Lung (tissue), 12 donors: ENCODE results near the gene MTA3. TPM values are rescaled to one million over a fixed set of nuclear protein-coding genes. Genes with fewer than 3 reads are reported as not detected.

Source experiments
- ATAC-seq: fragments of 200-7000 bp; cut with Tn5 transposase; one replicate; pipeline ENCODE4 v1.9.1; 2020; ENCODE audit warnings: moderate number of reproducible peaks; ENCODE audit not compliant: insufficient read depth, low FRiP score
- DNase-seq, 3 donors: peaks; one replicate each; pipeline ENCODE4 v3.0.0-alpha.2; 2013 to 2017
- H3K27ac ChIP-seq, 2 donors: one replicate each; pipeline ENCODE4 v1.5.1; 2013; ENCODE audit warnings: mild to moderate bottlenecking in 2 of 2, moderate library complexity in 2 of 2, control low read depth in 1 of 2, inconsistent platforms in 1 of 2, low read depth in 1 of 2, low read length in 1 of 2
- H3K27me3 ChIP-seq, 3 donors: one replicate each; pipeline ENCODE4 v1.5.1; 2013; ENCODE audit warnings: low read length in 2 of 3; ENCODE audit not compliant: control insufficient read depth in 3 of 3, insufficient read depth in 3 of 3
- H3K36me3 ChIP-seq, 4 donors: one replicate each; pipeline ENCODE4 v1.5.1; 2013; ENCODE audit warnings: low read length in 4 of 4, mild to moderate bottlenecking in 1 of 4, moderate library complexity in 1 of 4; ENCODE audit not compliant: control insufficient read depth in 4 of 4, insufficient read depth in 4 of 4
- H3K4me1 ChIP-seq, 5 donors: one replicate each; pipeline ENCODE4 v1.5.1; 2013; ENCODE audit warnings: low read length in 5 of 5, mild to moderate bottlenecking in 2 of 5, moderate library complexity in 1 of 5; ENCODE audit not compliant: control insufficient read depth in 5 of 5, insufficient read depth in 5 of 5
- H3K4me3 ChIP-seq: one replicate; pipeline ENCODE4 v1.5.1; 2013; ENCODE audit warnings: mild to moderate bottlenecking, control low read depth, moderate library complexity
- H3K9ac ChIP-seq, 2 donors: one replicate each; pipeline ENCODE4 v1.5.1; 2013; ENCODE audit warnings: low read length in 2 of 2, control low read depth in 1 of 2; ENCODE audit not compliant: insufficient read depth in 1 of 2
- H3K9me3 ChIP-seq, 4 donors: one replicate each; pipeline ENCODE4 v1.5.1; 2013; ENCODE audit warnings: low read length in 3 of 4, mild to moderate bottlenecking in 1 of 4, moderate library complexity in 1 of 4; ENCODE audit not compliant: control insufficient read depth in 4 of 4, insufficient read depth in 3 of 4
- WGBS, 2 donors: extraction: QIAGEN DNeasy Blood & Tissue Kit; methylation state at CpG; one replicate each; pipeline ENCODE4 v1.1.7; 2013; 5-methylcytosine and 5-hydroxymethylcytosine counted together
- polyA plus RNA-seq, 2 donors: library from polyadenylated mRNA; stranded (reverse); fragments of 200-250 nt; gene quantifications; one replicate each; pipeline ENCODE4 v1.2.1, GENCODE V29; 2013
- total RNA-seq, 2 donors: library from RNA; depleted of rRNA in 1 of 2; stranded (reverse); fragments of >200 nt in 1 of 2; gene quantifications; one replicate each; pipeline ENCODE4 v1.2.1, GENCODE V29; 2014 to 2021
- TF ChIP-seq, protein P1 (sequence below): IDR thresholded peaks from 2 replicates; pipeline ENCODE4 v1.5.1; 2012; ENCODE audit warnings: mild to moderate bottlenecking; ENCODE audit errors: control extremely low read depth, extremely low read depth
- donor health status: control.
- donor health status: control.
- donor health status: Bipolar disorder and iron deficiency.
- donor health status: healthy.
- donor health status: DM: yes; HTN: yes; CAD: no.

The MTA3 gene
- total and polyA plus RNA-seq, 4 donors = 9.2 to 65.8 (median 24.4) TPM

DNA sequence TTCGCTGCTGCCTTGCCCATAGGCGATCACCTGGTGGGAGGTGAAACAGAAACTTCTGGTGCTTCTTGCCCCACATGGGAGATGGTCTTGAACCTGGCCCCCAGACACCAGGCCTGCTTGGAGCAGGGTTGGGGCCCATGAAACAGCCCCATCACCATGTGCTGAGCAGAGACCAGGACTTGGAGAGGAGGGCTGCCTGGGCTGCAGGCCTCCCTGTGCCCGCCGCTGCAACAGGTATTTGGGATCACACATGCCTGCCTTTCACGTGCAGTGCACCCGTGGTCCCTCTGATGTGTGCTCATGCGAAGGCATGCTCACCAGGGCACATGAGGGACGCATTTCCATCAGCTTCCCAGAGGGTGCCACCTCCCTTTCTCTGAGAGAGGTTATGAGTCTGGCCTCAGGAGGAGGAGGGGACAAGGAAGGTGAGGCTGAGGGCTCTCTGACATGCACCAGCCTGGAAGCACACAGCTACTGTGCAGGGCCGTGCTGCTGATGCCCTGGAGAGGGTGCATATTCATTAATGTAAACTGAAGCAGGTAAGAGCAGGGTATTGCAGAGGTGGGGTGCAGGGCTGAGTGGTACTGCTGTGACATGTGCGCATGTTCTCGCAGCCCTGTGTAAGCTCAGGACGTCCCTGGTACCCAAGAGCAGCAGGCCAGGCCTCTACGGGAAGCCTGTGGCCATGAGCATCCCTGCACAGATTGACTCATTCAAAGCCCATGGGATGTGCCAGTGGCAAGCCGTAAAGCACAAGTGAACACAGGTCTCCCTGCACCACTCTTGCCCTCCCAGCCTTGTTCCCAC lies 199.7 kb downstream of the MTA3 start:
- TF ChIP-seq, protein P1, sequence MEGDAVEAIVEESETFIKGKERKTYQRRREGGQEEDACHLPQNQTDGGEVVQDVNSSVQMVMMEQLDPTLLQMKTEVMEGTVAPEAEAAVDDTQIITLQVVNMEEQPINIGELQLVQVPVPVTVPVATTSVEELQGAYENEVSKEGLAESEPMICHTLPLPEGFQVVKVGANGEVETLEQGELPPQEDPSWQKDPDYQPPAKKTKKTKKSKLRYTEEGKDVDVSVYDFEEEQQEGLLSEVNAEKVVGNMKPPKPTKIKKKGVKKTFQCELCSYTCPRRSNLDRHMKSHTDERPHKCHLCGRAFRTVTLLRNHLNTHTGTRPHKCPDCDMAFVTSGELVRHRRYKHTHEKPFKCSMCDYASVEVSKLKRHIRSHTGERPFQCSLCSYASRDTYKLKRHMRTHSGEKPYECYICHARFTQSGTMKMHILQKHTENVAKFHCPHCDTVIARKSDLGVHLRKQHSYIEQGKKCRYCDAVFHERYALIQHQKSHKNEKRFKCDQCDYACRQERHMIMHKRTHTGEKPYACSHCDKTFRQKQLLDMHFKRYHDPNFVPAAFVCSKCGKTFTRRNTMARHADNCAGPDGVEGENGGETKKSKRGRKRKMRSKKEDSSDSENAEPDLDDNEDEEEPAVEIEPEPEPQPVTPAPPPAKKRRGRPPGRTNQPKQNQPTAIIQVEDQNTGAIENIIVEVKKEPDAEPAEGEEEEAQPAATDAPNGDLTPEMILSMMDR = no peak
- Histone ChIP-seq H3K4me1 (peaks cover 0 to 3% (median 0%) of the 10 kb centered on the region in 5 donors), H3K36me3 (no peaks in the 10 kb centered on the region), H3K27ac (no peak overlapping the region), H3K27me3 (no peaks in the 10 kb centered on the region), H3K9ac (no peak overlapping the region), H3K4me3 (no peak overlapping the region), H3K9me3 (no peaks in the 10 kb centered on the region)
- DNase-seq = no peak
- ATAC-seq = no peak
- WGBS, 2 donors = 86 to 94% methylated on average over 14 of the region's 14 CpGs

DNA sequence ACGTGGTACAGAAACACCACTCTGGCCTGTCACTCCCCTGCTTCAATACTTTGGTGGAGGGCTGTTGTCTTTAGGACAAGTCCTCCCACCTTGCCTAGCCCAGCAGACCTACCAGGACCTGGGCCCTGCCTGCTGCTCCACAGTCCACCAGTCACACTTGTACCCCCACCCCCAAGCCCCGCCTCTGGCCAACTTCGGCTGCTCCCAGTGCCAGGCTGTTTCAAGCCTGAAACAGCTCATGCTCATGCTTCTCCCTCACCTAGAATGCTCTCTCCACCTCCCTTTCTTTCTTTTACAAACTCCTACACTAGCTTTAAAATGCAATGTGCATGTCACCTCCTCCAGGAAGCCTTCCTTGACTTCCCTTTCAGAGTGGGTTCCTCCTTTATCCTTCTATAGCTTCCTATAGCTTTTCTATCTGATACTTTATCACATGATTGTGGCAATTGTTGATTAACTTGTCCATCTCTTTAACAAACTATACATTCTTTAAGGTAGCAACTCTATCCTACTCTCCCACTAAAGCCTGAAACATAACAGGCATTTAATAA lies 200.3 kb downstream of the MTA3 start:
- no peak for DNase-seq
- no peaks in the 10 kb centered on the region for H3K9me3 ChIP-seq
- TF ChIP-seq, protein P1 = no peak
- no peak for ATAC-seq
- WGBS, 2 donors = 64 to 67% methylated on average over 3 of the region's 3 CpGs
- no peak overlapping the region for H3K4me3 ChIP-seq
- no peaks in the 10 kb centered on the region for H3K4me1 ChIP-seq
- H3K27ac ChIP-seq = no peak overlapping the region
- H3K36me3 ChIP-seq = no peaks in the 10 kb centered on the region
- H3K9ac ChIP-seq = no peak overlapping the region
- no peaks in the 10 kb centered on the region for H3K27me3 ChIP-seq

DNA sequence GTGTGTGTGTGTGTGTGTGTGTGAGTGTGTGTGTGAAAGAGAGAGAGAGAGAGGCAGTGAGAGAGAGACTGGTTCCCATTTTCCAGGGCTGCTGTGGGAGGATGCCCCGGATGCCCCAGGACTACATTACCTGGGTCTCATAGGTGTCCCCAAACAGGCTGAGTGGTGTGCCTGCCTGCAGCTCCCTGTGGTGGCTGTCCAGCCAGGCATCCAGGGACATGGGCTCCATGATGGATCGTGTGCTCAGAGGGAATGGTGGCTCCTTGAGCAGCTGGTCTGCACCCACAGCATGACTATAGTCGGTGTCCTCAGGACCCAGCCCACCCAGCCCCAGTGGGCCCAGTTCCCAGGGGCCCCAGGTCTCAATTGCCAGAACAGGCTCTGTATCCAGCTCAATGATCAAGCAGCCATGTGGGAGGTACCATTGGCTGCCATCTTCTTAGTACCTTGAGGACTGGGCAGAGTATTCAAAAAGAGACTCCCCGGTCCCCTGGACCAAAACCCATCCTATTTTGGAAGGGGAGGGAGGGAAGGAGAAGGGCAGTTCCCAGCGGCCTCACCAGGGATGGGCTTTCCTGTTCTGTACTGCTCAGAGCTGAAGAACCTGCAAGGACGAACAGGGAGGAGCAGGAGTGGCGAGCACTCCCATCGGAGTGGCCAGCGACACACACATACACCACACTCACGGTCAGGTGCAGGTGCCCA lies 201.3 kb downstream of the MTA3 start:
- Histone ChIP-seq H3K4me1 (no peaks in the 10 kb centered on the region), H3K9ac (no peak overlapping the region), H3K27ac (no peak overlapping the region), H3K9me3 (no peaks in the 10 kb centered on the region), H3K36me3 (no peaks in the 10 kb centered on the region), H3K4me3 (no peak overlapping the region), H3K27me3 (no peaks in the 10 kb centered on the region)
- ATAC-seq = no peak
- WGBS, 2 donors = 93 to 96% methylated on average over 10 of the region's 10 CpGs
- TF ChIP-seq, protein P1 = no peak
- DNase-seq = no peak
